ENCODE measurements around the gene FBXL20. TPM values are rescaled to one million over a fixed set of nuclear protein-coding genes. Genes with fewer than 3 reads are reported as not detected.
"Not testable (repeated sequence)": the region's sequence is repeated elsewhere in the genome, so short reads cannot be mapped to it uniquely, and the experiment has no call there.

Gene FBXL20
- total RNA-seq, 1 donor, result 22.4 TPM

GRCh38 chr17:39334008-39334744, 67.2 kb downstream of the FBXL20 start:
- DNase-seq (ENCODE audit: low read depth in 2 of 3, low spot score in 2 of 3), result not testable (repeated sequence)

GRCh38 chr17:39332092-39332491, 69.3 kb downstream of the FBXL20 start:
- no peak for DNase-seq (ENCODE audit: low read depth in 2 of 3, low spot score in 2 of 3)

- DNase-seq (ENCODE audit: low read depth in 2 of 3, low spot score in 2 of 3), result no peak
Measured at GRCh38 chr17:39328815-39329214, 72.6 kb downstream of the FBXL20 start.

- DNase-seq (ENCODE audit: low read depth in 2 of 3, low spot score in 2 of 3), result no peak
Measured at GRCh38 chr17:39327109-39327508, 74.3 kb downstream of the FBXL20 start.

GRCh38 chr17:39325528-39326240, 75.7 kb downstream of the FBXL20 start:
- DNase-seq (ENCODE audit: low read depth in 2 of 3, low spot score in 2 of 3), result peak in 2 of 3 donors; percentile 37 to 60

GRCh38 chr17:39318636-39319035, 82.8 kb downstream of the FBXL20 start:
- no peak for DNase-seq (ENCODE audit: low read depth in 2 of 3, low spot score in 2 of 3)

- DNase-seq (ENCODE audit: low read depth in 2 of 3, low spot score in 2 of 3), result no peak
Measured at GRCh38 chr17:39306509-39307212, 94.8 kb downstream of the FBXL20 start.

GRCh38 chr17:39305978-39306377, 95.4 kb downstream of the FBXL20 start:
- DNase-seq (ENCODE audit: low read depth in 2 of 3, low spot score in 2 of 3), result no peak

- no peak for DNase-seq (ENCODE audit: low read depth in 2 of 3, low spot score in 2 of 3)
Measured at GRCh38 chr17:39304188-39304587, 97.2 kb downstream of the FBXL20 start.

GRCh38 chr17:39294060-39294459, 107.4 kb downstream of the FBXL20 start:
- DNase-seq (ENCODE audit: low read depth in 2 of 3, low spot score in 2 of 3), result no peak

- DNase-seq (ENCODE audit: low read depth in 2 of 3, low spot score in 2 of 3), result not testable (repeated sequence)
Measured at GRCh38 chr17:39292546-39292945, 108.9 kb downstream of the FBXL20 start.

- not testable (repeated sequence) for DNase-seq (ENCODE audit: low read depth in 2 of 3, low spot score in 2 of 3)
Measured at GRCh38 chr17:39286513-39286912, 114.9 kb downstream of the FBXL20 start.

- DNase-seq (ENCODE audit: low read depth in 2 of 3, low spot score in 2 of 3), result no peak
Measured at GRCh38 chr17:39284685-39285084, 116.7 kb downstream of the FBXL20 start.

- no peak for DNase-seq (ENCODE audit: low read depth in 2 of 3, low spot score in 2 of 3)
Measured at GRCh38 chr17:39283896-39284295, 117.5 kb downstream of the FBXL20 start.

GRCh38 chr17:39283098-39283497, 118.3 kb downstream of the FBXL20 start:
- DNase-seq (ENCODE audit: low read depth in 2 of 3, low spot score in 2 of 3), result no peak

- DNase-seq (ENCODE audit: low read depth in 2 of 3, low spot score in 2 of 3), result no peak
Measured at GRCh38 chr17:39281806-39282205, 119.6 kb downstream of the FBXL20 start.

GRCh38 chr17:39278246-39278645, 123.2 kb downstream of the FBXL20 start:
- DNase-seq (ENCODE audit: low read depth in 2 of 3, low spot score in 2 of 3), result not testable (repeated sequence)

GRCh38 chr17:39277110-39277509, 124.3 kb downstream of the FBXL20 start:
- DNase-seq (ENCODE audit: low read depth in 2 of 3, low spot score in 2 of 3), result no peak

- no peak for DNase-seq (ENCODE audit: low read depth in 2 of 3, low spot score in 2 of 3)
Measured at GRCh38 chr17:39276113-39276512, 125.3 kb downstream of the FBXL20 start.

- DNase-seq (ENCODE audit: low read depth in 2 of 3, low spot score in 2 of 3), result no peak
Measured at GRCh38 chr17:39271546-39271945, 129.9 kb downstream of the FBXL20 start.

- peak in 2 of 3 donors; percentile 50 to 74 for DNase-seq (ENCODE audit: low read depth in 2 of 3, low spot score in 2 of 3)
Measured at GRCh38 chr17:39270923-39271322, 130.5 kb downstream of the FBXL20 start.

Measured in hematopoietic multipotent progenitor cell (in vitro differentiated cells).